SU-DHL-6 (cell line): ENCODE results near the gene POFUT2.

Experiments used
- H2AFZ ChIP-seq: fragments of 200-600 bp; sonication (generic); 2 replicates; pipeline ENCODE4 v1.6.1; 2014; ENCODE audit warnings: low read depth, mild to moderate bottlenecking, moderate library complexity, mixed read lengths, antibody characterized with exemption, low read length; ENCODE audit not compliant: severe bottlenecking
- H3F3A ChIP-seq: fragments of 200-600 bp; shearing (Covaris generic); 2 replicates; pipeline ENCODE4 v1.6.0; 2016; ENCODE audit warnings: antibody characterized with exemption, mild to moderate bottlenecking; ENCODE audit not compliant: insufficient read depth
- H3K27ac ChIP-seq: fragments of 200-600 bp; sonication (generic); 2 replicates; pipeline ENCODE4 v1.5.1; 2016; ENCODE audit warnings: low read depth, mild to moderate bottlenecking, low read length, moderate library complexity, mixed read lengths
- H3K27me3 ChIP-seq: fragments of 200-600 bp; sonication (generic), shearing (Covaris generic); 2 replicates; pipeline ENCODE4 v1.6.0; 2014; ENCODE audit warnings: mild to moderate bottlenecking, low read length
- H3K36me3 ChIP-seq: fragments of 200-600 bp; sonication (generic); 2 replicates; pipeline ENCODE4 v1.6.1; 2014; ENCODE audit warnings: mild to moderate bottlenecking, low read length, mixed read lengths
- H3K4me2 ChIP-seq: fragments of 300-600, 200-600 bp; shearing (Covaris generic), sonication (generic); 2 replicates; pipeline ENCODE4 v1.6.0; 2014; ENCODE audit warnings: low read length, low read depth, mild to moderate bottlenecking; ENCODE audit not compliant: poor library complexity, severe bottlenecking
- H3K4me3 ChIP-seq: fragments of 200-600 bp; sonication (generic); 2 replicates; pipeline ENCODE4 v1.5.1; 2014; ENCODE audit warnings: antibody characterized with exemption, low read length, mild to moderate bottlenecking, mixed read lengths; ENCODE audit not compliant: insufficient read depth, poor library complexity, severe bottlenecking
- H3K79me2 ChIP-seq: fragments of 200-600 bp; sonication (generic); 2 replicates; pipeline ENCODE4 v1.6.1; 2014; ENCODE audit warnings: mild to moderate bottlenecking, low read length, moderate library complexity; ENCODE audit not compliant: insufficient read depth
- H3K9ac ChIP-seq: fragments of 200-600 bp; sonication (generic); 2 replicates; pipeline ENCODE4 v1.7.0; 2014; ENCODE audit warnings: mild to moderate bottlenecking, low read length
- H3K9me2 ChIP-seq: fragments of 200-600 bp; sonication (generic); replicated peaks from 2 replicates; pipeline ENCODE4 v1.6.1; 2014; ENCODE audit warnings: low read length; ENCODE audit not compliant: insufficient read depth
- H3K9me3 ChIP-seq: fragments of 200-600 bp; sonication (generic); 2 replicates; pipeline ENCODE4 v1.6.1; 2014; ENCODE audit warnings: low read length, mixed read lengths; ENCODE audit not compliant: insufficient read depth
- H4K20me1 ChIP-seq: fragments of 200-600 bp; sonication (generic); 2 replicates; pipeline ENCODE4 v1.6.1; 2014; ENCODE audit warnings: low read depth, mild to moderate bottlenecking, antibody characterized with exemption, low read length, moderate library complexity, mixed read lengths
- EZH2phosphoT487 ChIP-seq: fragments of 200-600 bp; sonication (generic), shearing (Covaris generic); conservative IDR thresholded peaks from 2 replicates; pipeline ENCODE4 v1.6.1; 2018; ENCODE audit warnings: mild to moderate bottlenecking, antibody characterized with exemption, low read length, moderate library complexity, mixed read lengths
- TF ChIP-seq, protein P1 (sequence below): fragments of 200-600 bp; sonication (generic); IDR thresholded peaks from one replicate; pipeline ENCODE4 v1.5.1; 2017; ENCODE audit warnings: antibody characterized with exemption, mild to moderate bottlenecking, low read length, moderate library complexity; ENCODE audit not compliant: insufficient read depth, poor library complexity, severe bottlenecking

POFUT2 gene

DNA sequence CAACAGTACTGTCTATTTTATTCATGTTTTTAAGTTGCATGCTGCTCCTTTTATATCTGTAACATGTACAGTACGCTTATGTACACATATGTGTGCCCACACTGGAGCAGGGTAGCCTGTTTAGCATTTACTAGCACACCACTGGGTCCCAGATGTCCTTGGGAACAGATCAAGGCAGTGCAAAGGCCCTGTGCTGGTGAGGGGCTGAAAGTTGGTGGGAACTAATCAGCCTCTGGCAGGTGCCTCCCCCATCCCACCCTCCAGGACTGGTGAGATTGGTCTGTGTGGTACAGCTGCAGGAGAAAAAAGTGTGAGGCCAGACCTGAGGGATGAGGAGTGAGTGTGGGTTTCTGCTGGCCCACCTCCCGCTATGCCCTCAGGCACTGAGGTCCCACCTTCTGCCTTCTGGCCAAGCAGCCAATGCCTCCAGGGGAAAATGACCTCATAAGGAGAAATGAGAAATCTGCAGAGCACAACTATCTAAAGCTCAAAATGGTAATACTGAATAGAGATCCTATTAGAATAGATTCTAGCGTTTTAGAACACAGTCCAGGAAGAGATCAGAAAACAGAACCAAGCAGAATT lies 58.9 kb downstream of the POFUT2 start:
- no peaks in the 10 kb centered on the region for H3K79me2 ChIP-seq
- no peaks in the 10 kb centered on the region for H3F3A ChIP-seq
- H3K27ac ChIP-seq: no peak overlapping the region
- no peak overlapping the region for H3K4me2 ChIP-seq
- H2AFZ ChIP-seq: no peak overlapping the region
- H3K27me3 ChIP-seq: no peaks in the 10 kb centered on the region
- no peak overlapping the region for H3K9ac ChIP-seq
- no peak overlapping the region for H3K4me3 ChIP-seq
- no peaks in the 10 kb centered on the region for H3K9me3 ChIP-seq
- TF ChIP-seq, protein P1, sequence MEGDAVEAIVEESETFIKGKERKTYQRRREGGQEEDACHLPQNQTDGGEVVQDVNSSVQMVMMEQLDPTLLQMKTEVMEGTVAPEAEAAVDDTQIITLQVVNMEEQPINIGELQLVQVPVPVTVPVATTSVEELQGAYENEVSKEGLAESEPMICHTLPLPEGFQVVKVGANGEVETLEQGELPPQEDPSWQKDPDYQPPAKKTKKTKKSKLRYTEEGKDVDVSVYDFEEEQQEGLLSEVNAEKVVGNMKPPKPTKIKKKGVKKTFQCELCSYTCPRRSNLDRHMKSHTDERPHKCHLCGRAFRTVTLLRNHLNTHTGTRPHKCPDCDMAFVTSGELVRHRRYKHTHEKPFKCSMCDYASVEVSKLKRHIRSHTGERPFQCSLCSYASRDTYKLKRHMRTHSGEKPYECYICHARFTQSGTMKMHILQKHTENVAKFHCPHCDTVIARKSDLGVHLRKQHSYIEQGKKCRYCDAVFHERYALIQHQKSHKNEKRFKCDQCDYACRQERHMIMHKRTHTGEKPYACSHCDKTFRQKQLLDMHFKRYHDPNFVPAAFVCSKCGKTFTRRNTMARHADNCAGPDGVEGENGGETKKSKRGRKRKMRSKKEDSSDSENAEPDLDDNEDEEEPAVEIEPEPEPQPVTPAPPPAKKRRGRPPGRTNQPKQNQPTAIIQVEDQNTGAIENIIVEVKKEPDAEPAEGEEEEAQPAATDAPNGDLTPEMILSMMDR: no peak
- TF ChIP-seq EZH2phosphoT487: no peak
- H3K9me2 ChIP-seq: no peaks in the 10 kb centered on the region
- no peaks in the 10 kb centered on the region for H3K36me3 ChIP-seq
- no peaks in the 10 kb centered on the region for H4K20me1 ChIP-seq

DNA sequence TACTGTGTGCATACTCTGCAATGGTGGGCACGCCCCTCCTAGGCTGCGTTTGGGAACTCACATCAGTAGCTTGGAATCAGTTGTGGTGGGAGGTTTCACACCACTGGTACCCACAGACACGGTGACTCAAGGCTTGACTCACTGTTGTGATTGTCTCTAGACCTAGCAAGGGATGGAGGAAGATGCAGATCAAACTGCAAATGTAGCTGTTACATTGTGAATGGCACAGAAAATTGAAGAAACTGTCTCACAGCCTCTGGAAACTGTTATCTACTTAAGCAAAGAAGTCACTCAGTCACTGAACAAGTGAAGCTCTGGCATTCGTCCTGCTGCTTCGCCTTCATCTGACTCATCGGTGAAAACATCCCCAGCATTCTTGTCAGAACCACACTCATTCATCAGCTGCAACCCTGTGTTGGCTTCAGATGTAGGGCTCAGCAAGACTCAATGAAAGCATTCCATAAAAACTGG lies 59.5 kb downstream of the POFUT2 start:
- Histone ChIP-seq H3K9ac (no peak overlapping the region), H3K27me3 (no peaks in the 10 kb centered on the region), H3K9me3 (no peaks in the 10 kb centered on the region), H3K79me2 (no peaks in the 10 kb centered on the region), H3K27ac (no peak overlapping the region), H3K4me3 (no peak overlapping the region), H2AFZ (no peak overlapping the region), H3K9me2 (no peaks in the 10 kb centered on the region), H3K36me3 (no peaks in the 10 kb centered on the region), H4K20me1 (no peaks in the 10 kb centered on the region), H3K4me2 (no peak overlapping the region), H3F3A (no peaks in the 10 kb centered on the region)
- TF ChIP-seq EZH2phosphoT487: no peak
- TF ChIP-seq, protein P1: no peak

DNA sequence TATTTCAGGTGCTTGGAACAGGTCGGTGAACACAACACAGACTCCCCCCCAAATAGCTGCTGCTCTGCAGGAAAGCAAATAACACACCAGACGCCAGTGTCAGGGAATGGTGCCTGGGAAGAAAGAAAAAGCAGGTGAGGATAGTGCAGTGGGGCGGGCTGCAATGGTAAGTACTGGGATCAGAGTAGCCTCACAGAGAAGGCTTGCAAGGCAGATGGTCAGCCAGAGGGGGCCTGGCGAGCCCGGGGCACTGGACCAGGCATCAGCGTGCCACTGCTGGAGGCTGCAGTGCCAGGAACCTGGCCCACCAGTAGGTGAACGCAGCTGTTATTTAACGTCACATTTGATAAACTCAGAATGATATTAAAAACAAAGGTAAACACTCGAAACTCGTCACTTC lies 60.0 kb downstream of the POFUT2 start:
- H3F3A ChIP-seq: no peaks in the 10 kb centered on the region
- H4K20me1 ChIP-seq: no peaks in the 10 kb centered on the region
- no peaks in the 10 kb centered on the region for H3K9me2 ChIP-seq
- H3K4me2 ChIP-seq: no peak overlapping the region
- no peaks in the 10 kb centered on the region for H3K79me2 ChIP-seq
- TF ChIP-seq, protein P1: no peak
- TF ChIP-seq EZH2phosphoT487: no peak
- no peak overlapping the region for H3K4me3 ChIP-seq
- no peak overlapping the region for H3K27ac ChIP-seq
- no peaks in the 10 kb centered on the region for H3K27me3 ChIP-seq
- no peak overlapping the region for H2AFZ ChIP-seq
- no peaks in the 10 kb centered on the region for H3K36me3 ChIP-seq
- H3K9ac ChIP-seq: no peak overlapping the region
- H3K9me3 ChIP-seq: no peaks in the 10 kb centered on the region
